Esophagus squamous epithelium (tissue), 5 donors: ENCODE data around the gene ANKRD13B. TPM values are rescaled to one million over a fixed set of nuclear protein-coding genes. Genes with fewer than 3 reads are reported as not detected.

Source experiments
- DNase-seq: peaks from one replicate; lab custom pipeline; 2025; lab: John Stamatoyannopoulos, UW
- H3K27ac ChIP-seq, 4 donors: fragments of 200-600 bp; sonication (generic); one replicate each; pipeline ENCODE4 v1.5.1; 2016 to 2019; ENCODE audit warnings: mild to moderate bottlenecking in 1 of 4
- H3K27me3 ChIP-seq, 4 donors: fragments of 200-600 bp; sonication (generic); 1 replicate in 3 of 4; 2 replicates in 1 of 4; pipeline versions ENCODE4 v1.5.1 to v1.6.0; 2017 to 2021; ENCODE audit warnings: antibody characterized with exemption in 1 of 4
- H3K36me3 ChIP-seq, 3 donors: fragments of 200-600 bp; sonication (generic); one replicate each; pipeline ENCODE4 v1.5.1; 2016 to 2019
- H3K4me1 ChIP-seq, 3 donors: fragments of 200-600 bp; sonication (generic); one replicate each; pipeline ENCODE4 v1.5.1; 2017 to 2019
- H3K4me3 ChIP-seq, 4 donors: fragments of 200-600 bp; sonication (generic); 1 replicate in 3 of 4; 2 replicates in 1 of 4; pipeline ENCODE4 v1.5.1; 2016 to 2019; ENCODE audit warnings: mild to moderate bottlenecking in 2 of 4, moderate library complexity in 1 of 4
- H3K9me3 ChIP-seq, 3 donors: fragments of 200-600 bp; sonication (generic); one replicate each; pipeline ENCODE4 v1.5.1; 2016 to 2019
- CTCF ChIP-seq, 6 experiments: fragments of 450-650 bp in 4 of 6; fragments of 200-600 bp in 2 of 6; sonication (generic) in 2 of 6; IDR thresholded peaks; one replicate each; pipeline ENCODE4 v1.5.1; 2016 to 2019; ENCODE audit warnings: antibody characterized with exemption in 6 of 6, mild to moderate bottlenecking in 4 of 6, moderate library complexity in 4 of 6
- POLR2A ChIP-seq, 4 donors: fragments of 450-650 bp; IDR thresholded peaks; one replicate each; pipeline ENCODE4 v1.6.1; 2017; ENCODE audit warnings: antibody characterized with exemption in 4 of 4, mild to moderate bottlenecking in 4 of 4, moderate library complexity in 3 of 4
- WGBS, 2 donors: methylation state at CpG; one replicate each; pipeline ENCODE4 v1.1.5; 2018; 5-methylcytosine and 5-hydroxymethylcytosine counted together
- intact Hi-C: fragments of 100-400 bp; cut with DNase I; formaldehyde crosslinking; loops from one replicate; pipeline ENCODE4 v1.15.0; 2022
- total RNA-seq, 4 donors: library from RNA; depleted of rRNA; stranded (reverse); fragments of >200 nt; gene quantifications; one replicate each; pipeline ENCODE4 v1.1.0, GENCODE V29; 2016
- donor health status: DM: yes; HTN: yes; CAD: no.

Gene ANKRD13B
- total RNA-seq, 4 donors from 2014 or later = 3.3 to 18.7 (median 10.2) TPM

- Histone ChIP-seq H3K9me3 (no peaks in the 10 kb centered on the region), H3K27ac (peak overlapping the region; percentile 90 to 95 (median 92)), H3K27me3 (no peaks in the 10 kb centered on the region), H3K4me3 (peak overlapping the region; percentile 70 to 91 (median 84)), H3K4me1 (peaks cover 68 to 89% (median 69%) of the 10 kb centered on the region in 3 donors), H3K36me3 (no peaks in the 10 kb centered on the region)
- DNase-seq = no peak
- TF ChIP-seq CTCF (IDR thresholded peaks at IDR 0.05) (peak in 1 of 6 experiments; percentile 27), POLR2A (IDR thresholded peaks at IDR 0.05) (no peak)
- WGBS, 2 donors = 4% methylated on average over 3 of the region's 72 CpGs; no CpG with 5 or more reads in 1 of the 2 donors
- intact Hi-C loops = no loop called here
Measured at GRCh38 chr17:29588562-29589411, 4.1 kb upstream of the ANKRD13B start.

GRCh38 chr17:29589524-29590410, 3.2 kb upstream of the ANKRD13B start, which contains the start of gene GIT1:
Gene GIT1 (minus strand): TSS chr17:29589648. CDS start chr17:29589378, 270 bp downstream.
- intact Hi-C loops = no loop called here

GRCh38 chr17:29590411-29591145, 2.4 kb upstream of the ANKRD13B start:
- Histone ChIP-seq H3K27ac (peak overlapping the region; percentile 91 to 95 (median 92)), H3K4me3 (peak overlapping the region; percentile 43 to 91 (median 68)), H3K36me3 (no peaks in the 10 kb centered on the region), H3K27me3 (no peaks in the 10 kb centered on the region), H3K9me3 (no peaks in the 10 kb centered on the region), H3K4me1 (peaks cover 60 to 88% (median 65%) of the 10 kb centered on the region in 3 donors)
- TF ChIP-seq CTCF (IDR thresholded peaks at IDR 0.05) (no peak), POLR2A (IDR thresholded peaks at IDR 0.05) (no peak)
- WGBS, 2 donors = 12 to 22% methylated on average over 6 to 9 of the region's 30 CpGs
- intact Hi-C loops = no loop called here
- no peak for DNase-seq

More at GRCh38 chr17:29589524-29590410, 3.2 kb upstream of the ANKRD13B start, which contains the start of gene GIT1:
- Histone ChIP-seq H3K4me1 (peaks cover 65 to 89% (median 66%) of the 10 kb centered on the region in 3 donors), H3K27me3 (no peaks in the 10 kb centered on the region), H3K27ac (peak within 1 kb of the TSS; percentile 91 to 95 (median 92)), H3K36me3 (no peaks in the 10 kb centered on the region), H3K9me3 (no peaks in the 10 kb centered on the region), H3K4me3 (peak within 1 kb of the TSS; percentile 70 to 91 (median 84))
- no peak for DNase-seq
- TF ChIP-seq POLR2A (IDR thresholded peaks at IDR 0.05) = peak in 3 of 4 donors; percentile 28 to 72 (median 38)
- peak in 1 of 6 experiments; percentile 19 for TF ChIP-seq CTCF (IDR thresholded peaks at IDR 0.05)
- 0 to 9% methylated on average over 2 to 9 of the region's 70 CpGs for WGBS, 2 donors

- intact Hi-C loops = no loop called here
- Histone ChIP-seq H3K4me3 (peak overlapping the region in 3 of 4 donors; percentile 51 to 91 (median 74)), H3K36me3 (no peaks in the 10 kb centered on the region), H3K4me1 (peaks cover 56 to 88% (median 65%) of the 10 kb centered on the region in 3 donors), H3K27me3 (no peaks in the 10 kb centered on the region), H3K9me3 (no peaks in the 10 kb centered on the region), H3K27ac (peak overlapping the region; percentile 91 to 95 (median 92))
- no peak for DNase-seq
- WGBS, 2 donors = 0 to 7% methylated on average over 12 to 19 of the region's 31 CpGs
- TF ChIP-seq POLR2A (IDR thresholded peaks at IDR 0.05) (no peak), CTCF (IDR thresholded peaks at IDR 0.05) (no peak)
Measured at GRCh38 chr17:29591146-29591736, 1.7 kb upstream of the ANKRD13B start.
